GM08714 (cell line): ENCODE data around the gene PXK.
"Not testable (repeated sequence)": the region's sequence is repeated elsewhere in the genome, so short reads cannot be mapped to it uniquely, and the experiment has no call there.

Experiments
- H3K4me3 ChIP-seq: fragments of 200-500 bp; sonication (Bioruptor generic); 2 replicates; pipeline ENCODE4 v1.5.1; 2014; ENCODE audit warnings: mild to moderate bottlenecking, low read length, inconsistent platforms
- ZNF274 ChIP-seq: IDR thresholded peaks from 2 replicates; pipeline ENCODE4 v1.6.1; 2012; ENCODE audit warnings: mild to moderate bottlenecking, low read depth, low read length

The PXK gene

GRCh38 chr3:58421004-58421403, 88.3 kb downstream of the PXK start:
- H3K4me3 ChIP-seq = no peak overlapping the region
- no peak for TF ChIP-seq ZNF274

- H3K4me3 ChIP-seq = no peak overlapping the region
- no peak for TF ChIP-seq ZNF274
These were observed 90.1 kb downstream of the PXK start for GRCh38 chr3:58422756-58423325.

GRCh38 chr3:58424613-58425012, 91.9 kb downstream of the PXK start:
- no peak for TF ChIP-seq ZNF274
- H3K4me3 ChIP-seq = no peak overlapping the region

- H3K4me3 ChIP-seq = no peak overlapping the region
- TF ChIP-seq ZNF274 = no peak
These were observed 93.1 kb downstream of the PXK start for GRCh38 chr3:58425782-58426181.

GRCh38 chr3:58427661-58428361, 95.1 kb downstream of the PXK start:
- no peak overlapping the region for H3K4me3 ChIP-seq
- TF ChIP-seq ZNF274 = no peak

GRCh38 chr3:58429657-58430056, 97.0 kb downstream of the PXK start:
- TF ChIP-seq ZNF274 = no peak
- H3K4me3 ChIP-seq = no peak overlapping the region

- peak overlapping the region; percentile 56 for H3K4me3 ChIP-seq
- no peak for TF ChIP-seq ZNF274
These were observed 100.2 kb downstream of the PXK start for GRCh38 chr3:58432905-58433304.

GRCh38 chr3:58433400-58434167, 100.9 kb downstream of the PXK start, which contains the start of gene PDHB:
Gene PDHB, minus strand, starts transcription at chr3:58433832. Its CDS starts 23 bp downstream, at chr3:58433809.
- TF ChIP-seq ZNF274 = no peak
- peak within 1 kb of the TSS; percentile 56 for H3K4me3 ChIP-seq

- TF ChIP-seq ZNF274 = no peak
- H3K4me3 ChIP-seq = peak overlapping the region; percentile 41; the same call in 1 of the 2 replicates
These were observed 101.4 kb downstream of the PXK start for GRCh38 chr3:58434168-58434504.

GRCh38 chr3:58434511-58434910, 101.8 kb downstream of the PXK start:
- no peak for TF ChIP-seq ZNF274
- no peak overlapping the region for H3K4me3 ChIP-seq

GRCh38 chr3:58434990-58435389, 102.3 kb downstream of the PXK start:
- TF ChIP-seq ZNF274 = no peak
- no peak overlapping the region for H3K4me3 ChIP-seq

GRCh38 chr3:58437276-58437675, 104.6 kb downstream of the PXK start:
- not testable (repeated sequence) for H3K4me3 ChIP-seq

- H3K4me3 ChIP-seq = not testable (repeated sequence)
These were observed 108.3 kb downstream of the PXK start for GRCh38 chr3:58440996-58441355.

GRCh38 chr3:58441514-58442450, 109.1 kb downstream of the PXK start:
- H3K4me3 ChIP-seq = no peak overlapping the region
- no peak for TF ChIP-seq ZNF274
